Coronary artery (tissue), 2 donors: ENCODE data around the gene POU2AF2.
A peak's percentile ranks its signal among the peaks of the same experiment; 100 is the strongest.

ENCODE experiments used
- DNase-seq: peaks from one replicate; pipeline ENCODE4 v3.0.0-alpha.2; 2017; ENCODE audit warnings: low spot score
- H3K27ac ChIP-seq, 2 donors: fragments of 200-600 bp; sonication (generic); one replicate each; pipeline ENCODE4 v1.5.1; 2016 to 2019
- H3K4me3 ChIP-seq: fragments of 200-600 bp; sonication (generic); 2 replicates; pipeline ENCODE4 v1.5.1; 2016; ENCODE audit warnings: mild to moderate bottlenecking, moderate library complexity
- TF ChIP-seq, protein P1 (sequence below): fragments of 200-600 bp; sonication (generic); IDR thresholded peaks from one replicate; pipeline ENCODE4 v1.5.1; 2019; ENCODE audit warnings: antibody characterized with exemption

The POU2AF2 gene

GRCh38 chr11:111329306-111330204 is 84.0 kb downstream of the POU2AF2 start:
- DNase-seq = no peak
- H3K27ac ChIP-seq = peak overlapping the region; percentile 89
- TF ChIP-seq, protein P1, sequence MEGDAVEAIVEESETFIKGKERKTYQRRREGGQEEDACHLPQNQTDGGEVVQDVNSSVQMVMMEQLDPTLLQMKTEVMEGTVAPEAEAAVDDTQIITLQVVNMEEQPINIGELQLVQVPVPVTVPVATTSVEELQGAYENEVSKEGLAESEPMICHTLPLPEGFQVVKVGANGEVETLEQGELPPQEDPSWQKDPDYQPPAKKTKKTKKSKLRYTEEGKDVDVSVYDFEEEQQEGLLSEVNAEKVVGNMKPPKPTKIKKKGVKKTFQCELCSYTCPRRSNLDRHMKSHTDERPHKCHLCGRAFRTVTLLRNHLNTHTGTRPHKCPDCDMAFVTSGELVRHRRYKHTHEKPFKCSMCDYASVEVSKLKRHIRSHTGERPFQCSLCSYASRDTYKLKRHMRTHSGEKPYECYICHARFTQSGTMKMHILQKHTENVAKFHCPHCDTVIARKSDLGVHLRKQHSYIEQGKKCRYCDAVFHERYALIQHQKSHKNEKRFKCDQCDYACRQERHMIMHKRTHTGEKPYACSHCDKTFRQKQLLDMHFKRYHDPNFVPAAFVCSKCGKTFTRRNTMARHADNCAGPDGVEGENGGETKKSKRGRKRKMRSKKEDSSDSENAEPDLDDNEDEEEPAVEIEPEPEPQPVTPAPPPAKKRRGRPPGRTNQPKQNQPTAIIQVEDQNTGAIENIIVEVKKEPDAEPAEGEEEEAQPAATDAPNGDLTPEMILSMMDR = no peak

DNA sequence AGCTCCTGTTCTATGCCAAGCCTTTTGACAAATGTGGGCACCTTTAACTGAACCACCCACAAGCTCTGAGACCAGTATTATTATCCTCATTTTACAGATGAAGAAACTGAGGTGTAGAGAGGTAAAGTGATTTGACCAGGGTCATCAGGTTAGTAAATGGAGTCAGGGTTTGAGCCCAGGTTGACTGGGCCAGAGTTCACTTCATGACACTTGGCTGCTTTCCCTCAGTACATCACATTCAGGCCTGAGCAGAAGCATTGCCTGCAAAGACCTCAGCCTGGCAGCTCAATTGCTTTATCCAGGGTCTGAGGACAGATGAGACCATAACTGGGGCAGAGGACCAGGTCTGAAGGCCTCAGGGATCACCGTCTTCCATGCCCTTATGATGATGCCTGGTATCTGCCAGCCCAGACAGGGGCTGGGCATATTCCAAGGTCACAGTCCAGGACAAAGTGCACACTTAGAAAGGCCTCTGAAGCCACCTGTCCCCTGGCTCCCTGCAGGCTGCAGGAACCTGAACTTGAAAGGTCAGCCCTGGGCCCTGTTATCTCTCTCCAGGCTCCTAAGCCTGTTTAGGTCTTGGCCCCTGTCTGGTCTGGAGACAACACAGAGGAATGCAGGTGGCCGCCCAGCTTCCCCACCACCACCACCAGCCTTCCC is 84.8 kb downstream of the POU2AF2 start:
- no peak overlapping the region for H3K4me3 ChIP-seq
- TF ChIP-seq, protein P1 = no peak
- H3K27ac ChIP-seq = peak overlapping the region; percentile 89
- DNase-seq = no peak

More at GRCh38 chr11:111329306-111330204, 84.0 kb downstream of the POU2AF2 start:
- no peak overlapping the region for H3K4me3 ChIP-seq

GRCh38 chr11:111331711-111332479 is 86.4 kb downstream of the POU2AF2 start:
- peak overlapping the region; percentile 89 for H3K27ac ChIP-seq
- H3K4me3 ChIP-seq = no peak overlapping the region
- DNase-seq = no peak
- TF ChIP-seq, protein P1 = no peak

DNA sequence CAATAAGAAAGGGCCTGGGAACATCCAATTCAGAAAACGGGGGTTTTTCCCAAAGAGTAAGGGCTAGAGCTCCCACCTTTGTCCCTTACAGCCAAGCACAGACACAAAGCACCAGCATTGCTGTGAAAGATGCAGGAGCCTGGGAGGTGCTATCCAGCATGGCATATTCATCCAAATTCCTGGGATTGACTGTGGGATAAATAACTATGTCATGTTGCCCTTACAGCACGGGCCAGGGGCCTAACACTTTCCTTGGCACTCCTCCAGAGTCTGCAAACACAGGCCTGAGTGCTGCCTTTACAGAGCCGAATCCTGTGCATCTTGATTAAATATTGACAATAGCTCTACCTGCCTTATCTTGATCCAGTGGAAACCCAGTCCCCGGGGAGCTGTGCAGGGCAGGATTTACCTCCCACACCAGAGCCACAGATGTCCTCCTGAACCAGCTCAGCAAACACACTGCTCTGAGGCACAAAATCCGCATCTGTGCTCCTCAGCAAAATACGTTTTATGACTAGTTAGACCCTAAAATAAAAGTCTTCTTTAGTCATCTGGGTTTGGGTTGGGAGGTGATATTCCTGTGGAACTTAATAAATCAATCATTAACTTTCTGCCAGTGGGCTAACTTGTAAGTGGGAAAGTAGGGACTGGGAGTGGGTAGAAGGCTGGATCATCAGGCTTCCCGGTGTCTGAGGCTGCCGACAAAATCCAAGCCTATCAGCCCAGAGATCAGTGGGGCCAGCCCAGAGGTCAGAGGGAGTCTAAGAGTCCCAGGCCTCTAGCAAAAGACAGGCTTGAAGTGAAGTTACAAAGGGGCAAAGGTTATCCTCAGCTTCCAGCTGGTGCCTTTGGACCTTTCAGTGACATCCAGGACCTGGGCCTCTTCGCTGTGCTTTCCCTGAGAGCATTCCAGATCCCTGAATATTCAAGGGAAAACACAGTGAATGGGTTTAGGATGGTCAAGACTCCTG is 89.3 kb downstream of the POU2AF2 start:
- TF ChIP-seq, protein P1 = no peak
- no peak for DNase-seq
- H3K27ac ChIP-seq = no peak overlapping the region
- no peak overlapping the region for H3K4me3 ChIP-seq

GRCh38 chr11:111335549-111335948 is 90.0 kb downstream of the POU2AF2 start:
- TF ChIP-seq, protein P1 = no peak
- no peak overlapping the region for H3K27ac ChIP-seq
- no peak for DNase-seq
- no peak overlapping the region for H3K4me3 ChIP-seq
